ENCODE results near the gene SH3BP5. TPM values are rescaled to one million over a fixed set of nuclear protein-coding genes. Genes with fewer than 3 reads are reported as not detected.

The SH3BP5 gene
- total and polyA plus RNA-seq, 3 donors from 2014 or later = 86.7 to 126 (median 102) TPM

DNA sequence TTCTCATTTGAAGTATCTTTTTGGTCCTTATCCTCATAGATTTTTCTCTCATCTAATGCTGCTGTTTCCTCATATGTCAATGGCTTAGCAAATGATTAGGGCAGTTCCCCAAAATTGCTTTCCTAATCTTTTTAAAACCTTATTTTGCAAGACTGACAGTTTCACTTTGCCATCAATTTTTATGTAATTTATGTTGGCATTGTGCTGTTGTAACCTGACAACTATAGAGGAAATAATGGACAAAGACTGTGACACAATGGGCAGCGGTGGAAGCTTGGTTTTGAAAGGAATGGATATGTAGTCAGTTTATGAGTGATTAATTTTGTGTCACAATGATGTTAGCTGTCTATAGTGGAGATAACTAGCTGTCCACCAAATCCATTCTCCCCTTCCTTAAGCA, 10.6 kb upstream of the SH3BP5 start:
- no peaks in the 10 kb centered on the region for H3K36me3 ChIP-seq (ENCODE audit: low read depth, missing control alignments)
- TF ChIP-seq POLR2A (IDR thresholded peaks at IDR 0.05) = no peak
- TF ChIP-seq, protein P1, sequence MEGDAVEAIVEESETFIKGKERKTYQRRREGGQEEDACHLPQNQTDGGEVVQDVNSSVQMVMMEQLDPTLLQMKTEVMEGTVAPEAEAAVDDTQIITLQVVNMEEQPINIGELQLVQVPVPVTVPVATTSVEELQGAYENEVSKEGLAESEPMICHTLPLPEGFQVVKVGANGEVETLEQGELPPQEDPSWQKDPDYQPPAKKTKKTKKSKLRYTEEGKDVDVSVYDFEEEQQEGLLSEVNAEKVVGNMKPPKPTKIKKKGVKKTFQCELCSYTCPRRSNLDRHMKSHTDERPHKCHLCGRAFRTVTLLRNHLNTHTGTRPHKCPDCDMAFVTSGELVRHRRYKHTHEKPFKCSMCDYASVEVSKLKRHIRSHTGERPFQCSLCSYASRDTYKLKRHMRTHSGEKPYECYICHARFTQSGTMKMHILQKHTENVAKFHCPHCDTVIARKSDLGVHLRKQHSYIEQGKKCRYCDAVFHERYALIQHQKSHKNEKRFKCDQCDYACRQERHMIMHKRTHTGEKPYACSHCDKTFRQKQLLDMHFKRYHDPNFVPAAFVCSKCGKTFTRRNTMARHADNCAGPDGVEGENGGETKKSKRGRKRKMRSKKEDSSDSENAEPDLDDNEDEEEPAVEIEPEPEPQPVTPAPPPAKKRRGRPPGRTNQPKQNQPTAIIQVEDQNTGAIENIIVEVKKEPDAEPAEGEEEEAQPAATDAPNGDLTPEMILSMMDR (IDR thresholded peaks at IDR 0.05) = no peak
- H3K9me3 ChIP-seq = no peaks in the 10 kb centered on the region
- WGBS, 2 donors = 84 to 96% methylated on average over 1 of the region's 1 CpG
- intact Hi-C loops (cut with DNase I; ENCODE audit: low total_unique reads) = no loop called here
- H3K4me3 ChIP-seq = no peak overlapping the region
- H3K27me3 ChIP-seq = no peaks in the 10 kb centered on the region
- peaks cover 4% of the 10 kb centered on the region for H3K4me1 ChIP-seq
- DNase-seq = no peak
- H3K27ac ChIP-seq = no peak overlapping the region

DNA sequence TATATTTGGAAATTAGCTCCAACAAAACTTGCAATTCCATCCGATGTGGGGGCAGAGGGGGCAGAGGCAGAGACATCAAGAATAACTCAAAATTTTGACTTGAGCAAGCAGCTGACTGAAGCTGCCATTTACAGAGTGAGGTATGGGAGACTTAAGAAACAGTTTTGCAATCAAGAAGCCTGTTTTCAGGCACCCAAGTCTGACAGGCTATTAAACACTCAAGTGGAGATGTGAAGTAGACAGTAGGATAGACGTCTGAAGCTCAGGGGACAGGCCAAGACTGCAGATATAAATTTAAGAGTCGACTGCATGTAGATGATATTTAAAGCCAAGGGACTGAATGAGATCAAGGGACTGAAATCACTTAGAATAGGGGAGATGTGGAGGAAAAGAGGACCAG, 9.9 kb upstream of the SH3BP5 start:
- Histone ChIP-seq H3K36me3 (ENCODE audit: low read depth, missing control alignments) (no peaks in the 10 kb centered on the region), H3K9me3 (no peaks in the 10 kb centered on the region), H3K27ac (no peak overlapping the region), H3K4me1 (no peaks in the 10 kb centered on the region), H3K4me3 (no peak overlapping the region), H3K27me3 (no peaks in the 10 kb centered on the region)
- TF ChIP-seq POLR2A (IDR thresholded peaks at IDR 0.05) = no peak
- TF ChIP-seq, protein P1 (IDR thresholded peaks at IDR 0.05) = no peak
- intact Hi-C loops (cut with DNase I; ENCODE audit: low total_unique reads) = no loop called here
- DNase-seq = no peak
- WGBS, 2 donors = 79 to 83% methylated on average over 3 of the region's 3 CpGs

GRCh38 chr3:15341030-15341726, 8.8 kb upstream of the SH3BP5 start:
- Histone ChIP-seq H3K27ac (no peak overlapping the region), H3K4me3 (no peak overlapping the region), H3K36me3 (ENCODE audit: low read depth, missing control alignments) (no peaks in the 10 kb centered on the region), H3K9me3 (no peaks in the 10 kb centered on the region), H3K4me1 (no peaks in the 10 kb centered on the region), H3K27me3 (no peaks in the 10 kb centered on the region)
- DNase-seq = no peak
- intact Hi-C loops (cut with DNase I; ENCODE audit: low total_unique reads) = no loop called here
- WGBS, 2 donors = 81 to 94% methylated on average over 6 of the region's 6 CpGs
- no peak for TF ChIP-seq POLR2A (IDR thresholded peaks at IDR 0.05)
- TF ChIP-seq, protein P1 (IDR thresholded peaks at IDR 0.05) = no peak

- Histone ChIP-seq H3K27ac (no peak overlapping the region), H3K4me3 (no peak overlapping the region), H3K36me3 (ENCODE audit: low read depth, missing control alignments) (no peaks in the 10 kb centered on the region), H3K4me1 (no peaks in the 10 kb centered on the region), H3K9me3 (no peaks in the 10 kb centered on the region), H3K27me3 (no peaks in the 10 kb centered on the region)
- no peak for TF ChIP-seq POLR2A (IDR thresholded peaks at IDR 0.05)
- TF ChIP-seq, protein P1 (IDR thresholded peaks at IDR 0.05) = no peak
- no peak for DNase-seq
- intact Hi-C loops (cut with DNase I; ENCODE audit: low total_unique reads) = no loop called here
- WGBS, 2 donors = 65 to 72% methylated on average over 3 of the region's 3 CpGs
Observed at GRCh38 chr3:15339786-15340215, 7.4 kb upstream of the SH3BP5 start.

GRCh38 chr3:15339001-15339400, 6.6 kb upstream of the SH3BP5 start:
- TF ChIP-seq, protein P1 (IDR thresholded peaks at IDR 0.05) = no peak
- Histone ChIP-seq H3K9me3 (no peaks in the 10 kb centered on the region), H3K4me3 (no peak overlapping the region), H3K36me3 (ENCODE audit: low read depth, missing control alignments) (no peaks in the 10 kb centered on the region), H3K27ac (no peak overlapping the region), H3K27me3 (no peaks in the 10 kb centered on the region), H3K4me1 (no peaks in the 10 kb centered on the region)
- DNase-seq = no peak
- 78 to 94% methylated on average over 2 of the region's 2 CpGs for WGBS, 2 donors
- intact Hi-C loops (cut with DNase I; ENCODE audit: low total_unique reads) = no loop called here
